Mucosa of descending colon (tissue), 3 donors: ENCODE data around the gene OR5B21. TPM values are rescaled to one million over a fixed set of nuclear protein-coding genes. Genes with fewer than 3 reads are reported as not detected.

Source experiments
- ATAC-seq: fragments of 200-7000 bp; cut with Tn5 transposase; one replicate; pipeline ENCODE4 v1.9.1; 2020; ENCODE audit warnings: mild to moderate bottlenecking, moderate library complexity
- DNase-seq, 3 donors: peaks; one replicate each; pipeline ENCODE4 v3.0.0-alpha.2; 2020
- H3K36me3 ChIP-seq: fragments of 200-600 bp; one replicate; pipeline ENCODE4 v1.8.0; 2021; ENCODE audit warnings: low read depth, mild to moderate bottlenecking
- H3K4me1 ChIP-seq: fragments of 200-600 bp; one replicate; pipeline ENCODE4 v1.8.0; 2021; ENCODE audit warnings: low read depth, mild to moderate bottlenecking
- H3K4me3 ChIP-seq: fragments of 200-600 bp; one replicate; pipeline ENCODE4 v1.8.0; 2021; ENCODE audit warnings: mild to moderate bottlenecking
- H3K9me3 ChIP-seq: fragments of 200-600 bp; one replicate; pipeline ENCODE4 v1.8.0; 2021; ENCODE audit warnings: mild to moderate bottlenecking
- CTCF ChIP-seq: fragments of 200-600 bp; IDR thresholded peaks from one replicate; pipeline ENCODE4 v1.8.0; 2022; ENCODE audit warnings: antibody characterized with exemption, mild to moderate bottlenecking
- intact Hi-C, 2 donors: fragments of 100-400 bp; cut with DNase I in 1 of 2; cut with micrococcal nuclease in 1 of 2; formaldehyde crosslinking; loops; one replicate each; pipeline versions ENCODE4 v1.11.0 to v1.11.1; 2022; cut with DNase I, micrococcal nuclease
- long read RNA-seq, 2 donors: library from polyadenylated mRNA; unstranded; transcript quantifications; one replicate each; pipeline ENCODE4 v2.0.0, GENCODE V29; 2019 to 2021
- total RNA-seq, 3 donors: library from RNA; stranded (reverse); fragmentation: NEBNext Ultra II Directional in 2 of 3; extraction: Animal tissue kit (Norgen Biotek cat#: 25700) in 2 of 3; gene quantifications; one replicate each; pipeline versions ENCODE4 v1.2.1 to v1.2.4, GENCODE V29; 2021 to 2023
- donor health status: DM: no; HTN: no; CAD: no; lungs with moderate emphysema.
- donor health status: DM: no; HTN: no; CAD: no.
- donor health status: DM: no; HTN: yes; CAD: no.

OR5B21 gene
- total RNA-seq, result not detected
- long read RNA-seq, donor 1, result 0 reads
- long read RNA-seq, donor 2, result 0 reads

GRCh38 chr11:58508005-58508404 is at the start of gene OR5B21:
Gene OR5B21 (minus strand): TSS chr11:58508105. CDS start chr11:58508105, 0 bp downstream.
- H3K9me3 ChIP-seq, result no peaks in the 10 kb centered on the region
- ATAC-seq, result no peak
- no peaks in the 10 kb centered on the region for H3K36me3 ChIP-seq
- no peak within 1 kb of the TSS for H3K4me3 ChIP-seq
- no peaks in the 10 kb centered on the region for H3K4me1 ChIP-seq
- no peak for TF ChIP-seq CTCF
- intact Hi-C loops, result no loop called here
- no peak for DNase-seq

GRCh38 chr11:58549644-58550043 is 41.7 kb upstream of the OR5B21 start:
- Histone ChIP-seq H3K9me3 (no peaks in the 10 kb centered on the region), H3K4me1 (no peaks in the 10 kb centered on the region), H3K4me3 (no peak overlapping the region), H3K36me3 (no peaks in the 10 kb centered on the region)
- intact Hi-C loops, result no loop called here
- DNase-seq (no peak), ATAC-seq (no peak)
- no peak for TF ChIP-seq CTCF

- ATAC-seq (no peak), DNase-seq (no peak)
- no peaks in the 10 kb centered on the region for H3K9me3 ChIP-seq
- TF ChIP-seq CTCF, result no peak
- H3K4me3 ChIP-seq, result no peak overlapping the region
- H3K36me3 ChIP-seq, result no peaks in the 10 kb centered on the region
- H3K4me1 ChIP-seq, result no peaks in the 10 kb centered on the region
- intact Hi-C loops, result no loop called here
Measured at GRCh38 chr11:58546841-58547240, 38.9 kb upstream of the OR5B21 start.

- Histone ChIP-seq H3K9me3 (no peaks in the 10 kb centered on the region), H3K36me3 (no peaks in the 10 kb centered on the region), H3K4me1 (no peaks in the 10 kb centered on the region), H3K4me3 (no peak overlapping the region)
- TF ChIP-seq CTCF, result no peak
- intact Hi-C loops, result no loop called here
- no peak for ATAC-seq
- peak in 1 of 3 donors; percentile 44 for DNase-seq
Measured at GRCh38 chr11:58531865-58532341, 24.0 kb upstream of the OR5B21 start.

GRCh38 chr11:58530236-58530635 is 22.3 kb upstream of the OR5B21 start:
- DNase-seq, result no peak
- intact Hi-C loops, result no loop called here
- Histone ChIP-seq H3K9me3 (no peaks in the 10 kb centered on the region), H3K36me3 (no peaks in the 10 kb centered on the region), H3K4me3 (no peak overlapping the region), H3K4me1 (no peaks in the 10 kb centered on the region)
- TF ChIP-seq CTCF, result no peak
- ATAC-seq, result no peak

GRCh38 chr11:58527429-58527828 is 19.5 kb upstream of the OR5B21 start:
- no peak for TF ChIP-seq CTCF
- no peak for DNase-seq
- no peak for ATAC-seq
- Histone ChIP-seq H3K9me3 (no peaks in the 10 kb centered on the region), H3K36me3 (no peaks in the 10 kb centered on the region), H3K4me3 (no peak overlapping the region), H3K4me1 (peaks cover 4% of the 10 kb centered on the region)
- intact Hi-C loops, result no loop called here
